Heart left ventricle (tissue), 13 donors: Measurements from ENCODE around the gene TRPV5.

Source experiments
- CTCF ChIP-seq, 12 donors: fragments of 200-600 bp; sonication (generic) in 4 of 12; IDR thresholded peaks; one replicate each; pipeline versions ENCODE4 v1.5.0 to v1.8.0; 2018 to 2022; ENCODE audit warnings: antibody characterized with exemption in 12 of 12, mild to moderate bottlenecking in 5 of 12
- POLR2A ChIP-seq, 2 donors: fragments of 450-650 bp; IDR thresholded peaks; one replicate each; pipeline ENCODE4 v1.6.1; 2017; ENCODE audit warnings: antibody characterized with exemption in 2 of 2, mild to moderate bottlenecking in 2 of 2, moderate library complexity in 2 of 2
- donor health status: ischemic (EF 13 %, LVEDD 7.1; RV severe dilation, severe dysfunction).
- donor health status: DM: no; HTN: yes; CAD: no.
- donor health status: DM: no; HTN: no; CAD: no.
- donor health status: ischemic (EF 25% LVEDD 6.9; RV normal size, moderate dysfunction).
- donor health status: ischemic (EF 25% LVEDD 5.7; RV mildly dilated, moderate dysfunction).
- donor health status: ischemic (EF 35%, LVEDD 5.7; RV mildly dilated, moderate dysfunction).
- donor health status: nonischemic (EF 11% LVEDD 7.7; RV severe dilation, severe dysfunction).
- donor health status: DM: yes; HTN: yes; CAD: no.
- donor health status: PGD.
- donor health status: ischemic (EF 29% LVEDD 5.4; RV normal size, mild dysfunction).
- donor health status: nonischemic (EF 23%, LVEDD 6.1; RV moderate dilation, normal function).

- TF ChIP-seq CTCF (IDR thresholded peaks at IDR 0.05) (no peak), POLR2A (IDR thresholded peaks at IDR 0.05) (no peak)
These were observed 36.7 kb downstream of the TRPV5 start for GRCh38 chr7:142896741-142897379.
